ENCODE measurements around the gene STX17.
A peak's percentile ranks its signal among the peaks of the same experiment; 100 is the strongest.
"Not testable (repeated sequence)": the region's sequence is repeated elsewhere in the genome, so short reads cannot be mapped to it uniquely, and the experiment has no call there.

STX17 gene

GRCh38 chr9:99906403-99907207, at the start of gene STX17:
STX17 (plus strand) TSS chr9:99906654; CDS start chr9:99915240, 8,586 bp downstream.
- no peak for TF ChIP-seq CTCF (IDR thresholded peaks at IDR 0.05; ENCODE audit: insufficient read depth, low read length, poor library complexity, severe bottlenecking)
- no peaks in the 10 kb centered on the region for H3K27me3 ChIP-seq (replicated peaks; ENCODE audit: control insufficient read depth, insufficient read depth, low read length)
- peak within 1 kb of the TSS; percentile 85 for H3K4me3 ChIP-seq (replicated peaks; ENCODE audit: low read depth, low read length)
- H3K36me3 ChIP-seq (ENCODE audit: control insufficient read depth, insufficient read depth, low read length), result no peaks in the 10 kb centered on the region; the same call in 1 of the 2 replicates
- DNase-seq (ENCODE audit: extremely low read depth, insufficient read length), result peak; percentile 85

- not testable (repeated sequence) for H3K4me3 ChIP-seq (replicated peaks; ENCODE audit: low read depth, low read length); H3K36me3 ChIP-seq (ENCODE audit: control insufficient read depth, insufficient read depth, low read length); H3K27me3 ChIP-seq (replicated peaks; ENCODE audit: control insufficient read depth, insufficient read depth, low read length); DNase-seq (ENCODE audit: extremely low read depth, insufficient read length)
Observed at GRCh38 chr9:99857576-99857975, 48.9 kb upstream of the STX17 start.

GRCh38 chr9:99858087-99858486, 48.4 kb upstream of the STX17 start:
- no peak for TF ChIP-seq CTCF (IDR thresholded peaks at IDR 0.05; ENCODE audit: insufficient read depth, low read length, poor library complexity, severe bottlenecking)
- no peaks in the 10 kb centered on the region for H3K36me3 ChIP-seq (ENCODE audit: control insufficient read depth, insufficient read depth, low read length)
- H3K27me3 ChIP-seq (replicated peaks; ENCODE audit: control insufficient read depth, insufficient read depth, low read length), result no peaks in the 10 kb centered on the region
- no peak for DNase-seq (ENCODE audit: extremely low read depth, insufficient read length)
- H3K4me3 ChIP-seq (replicated peaks; ENCODE audit: low read depth, low read length), result no peak overlapping the region

GRCh38 chr9:99859243-99859980, 47.0 kb upstream of the STX17 start:
- no peak overlapping the region for H3K4me3 ChIP-seq (replicated peaks; ENCODE audit: low read depth, low read length)
- TF ChIP-seq CTCF (IDR thresholded peaks at IDR 0.05; ENCODE audit: insufficient read depth, low read length, poor library complexity, severe bottlenecking), result no peak
- DNase-seq (ENCODE audit: extremely low read depth, insufficient read length), result no peak
- no peaks in the 10 kb centered on the region for H3K27me3 ChIP-seq (replicated peaks; ENCODE audit: control insufficient read depth, insufficient read depth, low read length)
- no peaks in the 10 kb centered on the region for H3K36me3 ChIP-seq (ENCODE audit: control insufficient read depth, insufficient read depth, low read length)

- TF ChIP-seq CTCF (IDR thresholded peaks at IDR 0.05; ENCODE audit: insufficient read depth, low read length, poor library complexity, severe bottlenecking), result no peak
- no peak overlapping the region for H3K4me3 ChIP-seq (replicated peaks; ENCODE audit: low read depth, low read length)
- DNase-seq (ENCODE audit: extremely low read depth, insufficient read length), result no peak
- H3K36me3 ChIP-seq (ENCODE audit: control insufficient read depth, insufficient read depth, low read length), result no peaks in the 10 kb centered on the region
- no peaks in the 10 kb centered on the region for H3K27me3 ChIP-seq (replicated peaks; ENCODE audit: control insufficient read depth, insufficient read depth, low read length)
Observed at GRCh38 chr9:99860266-99860665, 46.2 kb upstream of the STX17 start.

GRCh38 chr9:99863955-99864354, 42.5 kb upstream of the STX17 start:
- Histone ChIP-seq H3K36me3 (ENCODE audit: control insufficient read depth, insufficient read depth, low read length) (no peaks in the 10 kb centered on the region), H3K4me3 (replicated peaks; ENCODE audit: low read depth, low read length) (no peak overlapping the region), H3K27me3 (replicated peaks; ENCODE audit: control insufficient read depth, insufficient read depth, low read length) (no peaks in the 10 kb centered on the region)
- TF ChIP-seq CTCF (IDR thresholded peaks at IDR 0.05; ENCODE audit: insufficient read depth, low read length, poor library complexity, severe bottlenecking), result no peak
- no peak for DNase-seq (ENCODE audit: extremely low read depth, insufficient read length)

All from GM06990 (cell line).